Brain microvascular endothelial cell (primary cell): ENCODE data around the gene ZFPM1.

Source experiments
- DNase-seq: peaks from one replicate; pipeline ENCODE4 v3.0.0-alpha.2; 2020
- H3K27ac ChIP-seq: fragments of 250-450 bp; sonication (Bioruptor Pico); 2 replicates; pipeline ENCODE4 v1.5.1; 2020; ENCODE audit warnings: mild to moderate bottlenecking, moderate library complexity
- H3K27me3 ChIP-seq: fragments of 250-450 bp; sonication (Bioruptor Pico); replicated peaks from 2 replicates; pipeline ENCODE4 v1.5.1; 2020; ENCODE audit warnings: mild to moderate bottlenecking
- H3K36me3 ChIP-seq: fragments of 250-450 bp; sonication (Bioruptor Pico); replicated peaks from 2 replicates; pipeline ENCODE4 v1.5.1; 2020; ENCODE audit warnings: mild to moderate bottlenecking
- H3K4me3 ChIP-seq: 2 replicates; pipeline ENCODE4 v1.5.1; 2011; ENCODE audit warnings: low read depth, mild to moderate bottlenecking, control low read depth, low read length, moderate library complexity
- CTCF ChIP-seq: IDR thresholded peaks from 2 replicates; pipeline ENCODE4 v1.5.1; 2011; ENCODE audit warnings: low read depth, mild to moderate bottlenecking, moderate library complexity, low read length, control low read depth, inconsistent platforms; ENCODE audit errors: missing control alignments
- in situ Hi-C: cut with HindIII; loops from 2 replicates; pipeline ENCODE4 v1.10.0; 2017; ENCODE audit warnings: low sequenced_read_pairs, low pct_ligation_motif_present

The ZFPM1 gene

GRCh38 chr16:88421871-88422433 lies 31.1 kb upstream of the ZFPM1 start:
- TF ChIP-seq CTCF: no peak
- Histone ChIP-seq H3K27me3 (no peaks in the 10 kb centered on the region), H3K4me3 (no peak overlapping the region), H3K36me3 (peaks cover 2% of the 10 kb centered on the region), H3K27ac (no peak overlapping the region)
- no peak for DNase-seq
- in situ Hi-C loops: no loop called here

DNA sequence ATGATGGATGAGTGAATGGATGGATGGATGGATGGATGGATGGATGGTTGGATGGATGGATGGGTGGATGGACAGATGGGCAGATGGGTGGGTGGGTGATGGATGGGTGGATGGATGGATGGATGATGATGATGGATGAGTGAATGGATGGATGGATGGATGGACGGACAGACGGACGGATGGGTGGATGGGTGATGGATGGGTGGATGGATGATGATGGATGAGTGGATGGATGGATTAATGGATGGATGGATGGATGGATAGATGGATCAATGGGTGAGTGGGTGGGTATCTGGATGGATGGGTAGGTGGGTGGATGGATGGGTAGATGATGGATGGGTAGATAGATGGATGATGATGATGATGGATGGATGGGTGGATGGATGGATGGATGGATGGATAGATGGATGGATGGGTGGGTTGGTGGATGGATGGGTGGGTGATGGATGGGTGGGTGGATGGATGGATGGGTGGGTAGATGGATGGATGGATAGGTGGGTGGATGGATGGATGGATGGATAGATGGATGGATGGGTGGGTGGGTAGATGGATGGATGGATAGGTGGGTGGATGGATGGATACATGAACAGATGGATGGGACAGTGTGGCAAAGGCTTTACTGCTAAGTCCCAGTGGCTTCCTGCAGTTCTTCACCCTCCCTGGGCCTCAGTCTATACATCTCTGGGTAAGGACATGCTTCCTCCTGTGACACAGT lies 30.2 kb upstream of the ZFPM1 start:
- Histone ChIP-seq H3K27me3 (no peaks in the 10 kb centered on the region), H3K27ac (no peak overlapping the region), H3K4me3 (no peak overlapping the region), H3K36me3 (peaks cover 2% of the 10 kb centered on the region)
- DNase-seq: no peak
- no peak for TF ChIP-seq CTCF
- in situ Hi-C loops: no loop called here

- DNase-seq: peak; percentile 43
- Histone ChIP-seq H3K36me3 (no peaks in the 10 kb centered on the region), H3K27ac (no peak overlapping the region), H3K27me3 (no peaks in the 10 kb centered on the region), H3K4me3 (no peak overlapping the region)
- in situ Hi-C loops: no loop called here
- no peak for TF ChIP-seq CTCF
These were observed 29.6 kb upstream of the ZFPM1 start for GRCh38 chr16:88423448-88423850.

DNA sequence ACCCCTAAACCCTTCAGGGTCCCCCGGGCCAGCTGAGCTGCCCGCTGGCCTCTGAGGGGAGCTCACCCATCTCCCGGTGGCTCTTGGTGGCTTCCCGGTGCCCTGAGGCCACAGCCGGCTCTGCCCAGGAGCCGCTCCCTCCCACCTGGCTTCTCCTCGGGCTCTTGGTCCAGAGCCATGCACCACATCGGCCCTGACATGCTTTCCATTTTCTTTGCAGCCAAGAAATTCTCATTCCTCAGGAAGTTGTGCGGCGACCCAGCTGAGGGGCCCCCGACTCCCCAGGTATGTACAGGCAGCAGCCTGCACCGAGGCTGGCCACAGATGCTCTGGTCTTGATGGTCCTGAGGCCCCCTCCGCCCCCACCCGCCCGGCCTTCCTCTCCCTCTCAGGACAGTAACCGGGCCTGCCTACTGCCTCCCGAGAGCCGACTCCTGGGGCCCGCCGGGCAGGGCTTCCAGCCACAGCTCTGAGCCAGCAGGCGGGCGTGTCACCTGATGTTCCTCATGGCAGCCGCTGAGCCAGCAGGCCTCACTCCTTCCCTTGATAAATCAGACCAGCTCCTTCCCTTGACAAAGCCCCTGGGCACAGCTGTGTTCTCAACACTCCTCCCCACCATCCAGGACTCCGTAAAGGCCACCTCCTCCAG lies 28.4 kb upstream of the ZFPM1 start:
- TF ChIP-seq CTCF: no peak
- H3K27me3 ChIP-seq: no peaks in the 10 kb centered on the region
- no peak overlapping the region for H3K27ac ChIP-seq
- no peak overlapping the region for H3K4me3 ChIP-seq
- in situ Hi-C loops: loop anchor here (25.0 kb wide), 1 partner anchor 113 kb away; no protein-coding TSS in a partner anchor
- no peaks in the 10 kb centered on the region for H3K36me3 ChIP-seq
- no peak for DNase-seq

DNA sequence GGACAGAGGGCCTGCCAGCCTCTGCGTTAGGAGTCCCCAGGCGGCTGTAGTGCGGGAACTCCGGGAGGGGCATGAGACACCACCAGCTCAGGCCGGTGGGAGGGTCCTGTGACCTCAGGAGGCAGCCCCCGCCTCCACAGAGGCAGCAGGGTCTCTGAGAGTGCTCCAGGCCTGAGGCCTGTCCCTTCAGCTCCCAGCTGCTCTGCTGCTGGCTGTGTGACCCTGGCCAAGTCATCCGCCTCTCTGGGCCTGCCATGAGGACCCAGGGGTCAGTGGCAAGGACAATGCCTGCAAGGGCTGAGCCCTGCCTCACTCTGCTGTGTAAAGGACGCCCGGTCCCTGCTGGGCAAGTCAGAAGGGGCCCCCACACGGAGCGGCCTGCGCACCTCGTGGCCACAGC lies 27.1 kb upstream of the ZFPM1 start:
- H3K27me3 ChIP-seq: no peaks in the 10 kb centered on the region
- no peak overlapping the region for H3K4me3 ChIP-seq
- H3K36me3 ChIP-seq: no peaks in the 10 kb centered on the region
- in situ Hi-C loops: loop anchor here (25.0 kb wide), 1 partner anchor 111 kb away; no protein-coding TSS in a partner anchor
- no peak for DNase-seq
- H3K27ac ChIP-seq: no peak overlapping the region
- TF ChIP-seq CTCF: no peak
